VCaP (cell line): Measurements from ENCODE around the gene DAD1.
"Not testable (repeated sequence)": the region's sequence is repeated elsewhere in the genome, so short reads cannot be mapped to it uniquely, and the experiment has no call there.

Experiments
- H3K27ac ChIP-seq: fragments of 450-650 bp; 2 replicates; pipeline ENCODE4 v1.5.1; 2017
- CTCF ChIP-seq: fragments of 450-650 bp; conservative IDR thresholded peaks from 2 replicates; pipeline ENCODE4 v1.5.1; 2017; ENCODE audit warnings: mild to moderate bottlenecking, moderate library complexity

Gene DAD1

GRCh38 chr14:22544881-22545420 lies 44.1 kb downstream of the DAD1 start:
- TF ChIP-seq CTCF: no peak
- no peak overlapping the region for H3K27ac ChIP-seq

GRCh38 chr14:22544406-22544805 lies 44.6 kb downstream of the DAD1 start:
- H3K27ac ChIP-seq: no peak overlapping the region
- no peak for TF ChIP-seq CTCF

GRCh38 chr14:22543570-22544357 lies 45.3 kb downstream of the DAD1 start:
- H3K27ac ChIP-seq: not testable (repeated sequence)

- TF ChIP-seq CTCF: no peak
Measured at GRCh38 chr14:22542360-22542759, 46.7 kb downstream of the DAD1 start.

GRCh38 chr14:22541721-22542120 lies 47.3 kb downstream of the DAD1 start:
- TF ChIP-seq CTCF: no peak
- H3K27ac ChIP-seq: no peak overlapping the region

More at GRCh38 chr14:22542360-22542759, 46.7 kb downstream of the DAD1 start:
- H3K27ac ChIP-seq: no peak overlapping the region

GRCh38 chr14:22540811-22541360 lies 48.1 kb downstream of the DAD1 start:
- no peak overlapping the region for H3K27ac ChIP-seq
- no peak for TF ChIP-seq CTCF

- H3K27ac ChIP-seq: no peak overlapping the region
- no peak for TF ChIP-seq CTCF
Measured at GRCh38 chr14:22540293-22540692, 48.7 kb downstream of the DAD1 start.

- no peak overlapping the region for H3K27ac ChIP-seq
- no peak for TF ChIP-seq CTCF
Measured at GRCh38 chr14:22539831-22540230, 49.2 kb downstream of the DAD1 start.
